Loucy (cell line): ENCODE measurements around the gene CERS5.

Experiments used
- H2AFZ ChIP-seq: fragments of 200-600 bp; sonication (generic); 2 replicates; pipeline ENCODE4 v1.6.0; 2016; ENCODE audit warnings: antibody characterized with exemption, mild to moderate bottlenecking, low read length, moderate library complexity
- H3F3A ChIP-seq: fragments of 200-600 bp; 2 replicates; pipeline ENCODE4 v1.6.0; 2016; ENCODE audit warnings: antibody characterized with exemption, low read depth, mild to moderate bottlenecking
- H3K27me3 ChIP-seq: fragments of 200-600 bp; sonication (generic); 2 replicates; pipeline ENCODE4 v1.6.1; 2014; ENCODE audit warnings: low read length, mild to moderate bottlenecking; ENCODE audit not compliant: insufficient read depth, poor library complexity, severe bottlenecking
- H3K36me3 ChIP-seq: fragments of 200-600 bp; sonication (generic); 2 replicates; pipeline ENCODE4 v1.6.1; 2016; ENCODE audit warnings: low read length; ENCODE audit not compliant: insufficient read depth
- H3K4me1 ChIP-seq: fragments of 200-600 bp; sonication (generic); 2 replicates; pipeline ENCODE4 v1.5.1; 2014; ENCODE audit warnings: low read length, mild to moderate bottlenecking; ENCODE audit not compliant: insufficient read depth, poor library complexity, severe bottlenecking
- H3K4me2 ChIP-seq: fragments of 200-600 bp; sonication (generic); 2 replicates; pipeline ENCODE4 v1.6.0; 2014; ENCODE audit warnings: antibody characterized with exemption, low read length, low read depth, mild to moderate bottlenecking; ENCODE audit not compliant: poor library complexity, severe bottlenecking
- H3K4me3 ChIP-seq: fragments of 200-600 bp; sonication (generic); 2 replicates; pipeline ENCODE4 v1.5.1; 2014; ENCODE audit warnings: low read length, mild to moderate bottlenecking, mixed read lengths; ENCODE audit not compliant: poor library complexity, severe bottlenecking
- H3K79me2 ChIP-seq: fragments of 200-600 bp; sonication (generic); 2 replicates; pipeline ENCODE4 v1.6.1; 2014; ENCODE audit warnings: low read length; ENCODE audit not compliant: insufficient read depth
- H3K9ac ChIP-seq: fragments of 200-600 bp; sonication (generic); 2 replicates; pipeline ENCODE4 v1.6.0; 2014; ENCODE audit warnings: mild to moderate bottlenecking, low read depth, low read length, moderate library complexity; ENCODE audit not compliant: poor library complexity, severe bottlenecking
- H3K9me2 ChIP-seq: fragments of 200-600 bp; sonication (generic); replicated peaks from 2 replicates; pipeline ENCODE4 v1.6.1; 2016; ENCODE audit warnings: low read depth, low read length, mixed read lengths
- H3K9me3 ChIP-seq: fragments of 200-600 bp; sonication (generic); 2 replicates; pipeline ENCODE4 v1.6.1; 2014; ENCODE audit warnings: mild to moderate bottlenecking, antibody characterized with exemption, low read length, low read depth; ENCODE audit not compliant: insufficient read depth
- H4K20me1 ChIP-seq: fragments of 200-600 bp; sonication (generic); 2 replicates; pipeline ENCODE4 v1.6.0; 2014; ENCODE audit warnings: antibody characterized with exemption, low read length, mild to moderate bottlenecking; ENCODE audit not compliant: insufficient read depth, poor library complexity, severe bottlenecking
- CTCF ChIP-seq: fragments of 200-600 bp; sonication (generic); conservative IDR thresholded peaks from 2 replicates; pipeline ENCODE4 v1.5.1; 2014; ENCODE audit warnings: mild to moderate bottlenecking, antibody characterized with exemption, low read length
- EZH2phosphoT487 ChIP-seq: fragments of 200-600 bp; IDR thresholded peaks from 2 replicates; pipeline ENCODE4 v1.6.1; 2018; ENCODE audit warnings: antibody characterized with exemption, mild to moderate bottlenecking, moderate library complexity, borderline replicate concordance

Gene CERS5

GRCh38 chr12:50083301-50083700, 83.9 kb downstream of the CERS5 start:
- Histone ChIP-seq H3K9me2 (no peaks in the 10 kb centered on the region), H3K9ac (no peak overlapping the region), H3K4me2 (no peak overlapping the region), H3F3A (peaks cover 19% of the 10 kb centered on the region), H3K9me3 (no peaks in the 10 kb centered on the region), H3K27me3 (no peaks in the 10 kb centered on the region), H3K36me3 (peaks cover 6% of the 10 kb centered on the region; the same call in 1 of the 2 replicates), H4K20me1 (peaks cover 16% of the 10 kb centered on the region), H2AFZ (no peak overlapping the region), H3K4me3 (no peak overlapping the region), H3K79me2 (peaks cover 27% of the 10 kb centered on the region), H3K4me1 (peaks cover 24% of the 10 kb centered on the region)
- no peak for TF ChIP-seq EZH2phosphoT487
- TF ChIP-seq CTCF, result no peak

DNA sequence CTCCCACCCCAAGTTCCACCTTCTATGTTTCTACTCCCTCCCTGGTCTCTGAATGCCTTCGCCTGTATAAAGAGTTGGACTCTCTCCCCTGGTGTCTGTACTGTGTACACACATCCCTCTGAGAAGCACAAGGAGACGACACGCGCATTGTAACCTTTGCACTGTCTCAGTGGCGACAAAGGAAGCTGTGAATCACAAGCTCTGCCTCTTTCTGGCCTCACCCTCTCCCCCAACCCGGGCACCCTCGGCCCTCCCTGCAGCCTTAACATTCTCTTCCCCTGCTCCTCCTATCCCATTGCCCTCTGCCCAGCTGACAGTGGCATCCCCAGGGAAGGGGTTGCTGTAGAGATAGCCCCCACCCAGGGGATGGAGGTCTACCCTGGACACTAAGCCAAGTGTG, 84.5 kb downstream of the CERS5 start:
- H3K4me3 ChIP-seq, result no peak overlapping the region
- peaks cover 6% of the 10 kb centered on the region; the same call in 1 of the 2 replicates for H3K36me3 ChIP-seq
- TF ChIP-seq EZH2phosphoT487 (no peak), CTCF (no peak)
- H3F3A ChIP-seq, result peaks cover 17% of the 10 kb centered on the region
- peaks cover 19% of the 10 kb centered on the region for H3K4me1 ChIP-seq
- no peak overlapping the region for H2AFZ ChIP-seq
- H3K27me3 ChIP-seq, result no peaks in the 10 kb centered on the region
- no peak overlapping the region for H3K9ac ChIP-seq
- no peaks in the 10 kb centered on the region for H3K9me3 ChIP-seq
- peaks cover 27% of the 10 kb centered on the region for H3K79me2 ChIP-seq
- peaks cover 15% of the 10 kb centered on the region for H4K20me1 ChIP-seq
- no peaks in the 10 kb centered on the region for H3K9me2 ChIP-seq
- no peak overlapping the region for H3K4me2 ChIP-seq

DNA sequence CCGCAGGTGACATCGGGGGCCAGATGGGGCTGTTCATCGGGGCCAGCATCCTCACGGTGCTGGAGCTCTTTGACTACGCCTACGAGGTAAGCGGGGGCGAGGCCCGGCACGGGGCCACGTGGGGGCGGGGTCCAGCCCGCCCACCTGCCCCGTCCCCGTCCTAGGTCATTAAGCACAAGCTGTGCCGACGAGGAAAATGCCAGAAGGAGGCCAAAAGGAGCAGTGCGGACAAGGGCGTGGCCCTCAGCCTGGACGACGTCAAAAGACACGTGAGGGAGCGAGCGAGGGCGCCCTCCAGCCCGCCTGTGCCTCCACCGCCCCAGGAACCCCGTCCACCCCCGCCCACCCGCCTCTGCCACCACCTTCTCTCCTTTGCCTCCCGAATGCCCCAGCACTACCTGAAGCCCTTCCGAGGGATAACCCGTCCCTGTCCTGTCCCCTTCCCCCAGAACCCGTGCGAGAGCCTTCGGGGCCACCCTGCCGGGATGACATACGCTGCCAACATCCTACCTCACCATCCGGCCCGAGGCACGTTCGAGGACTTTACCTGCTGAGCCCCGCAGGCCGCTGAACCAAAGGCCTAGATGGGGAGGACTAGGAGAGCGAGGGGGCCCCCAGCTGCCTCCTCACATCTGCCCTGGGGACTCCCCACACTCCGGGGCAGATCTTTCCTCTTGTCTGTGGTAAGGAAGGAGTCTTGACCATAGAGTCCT, 85.9 kb downstream of the CERS5 start:
- Histone ChIP-seq H3K9ac (no peak overlapping the region), H3K4me2 (no peak overlapping the region), H3K4me1 (peaks cover 7% of the 10 kb centered on the region), H3F3A (peaks cover 7% of the 10 kb centered on the region), H2AFZ (no peak overlapping the region), H3K36me3 (no peaks in the 10 kb centered on the region), H3K27me3 (no peaks in the 10 kb centered on the region), H3K9me2 (no peaks in the 10 kb centered on the region), H4K20me1 (peaks cover 7% of the 10 kb centered on the region), H3K9me3 (no peaks in the 10 kb centered on the region), H3K4me3 (no peak overlapping the region), H3K79me2 (peaks cover 17% of the 10 kb centered on the region)
- TF ChIP-seq CTCF (no peak), EZH2phosphoT487 (no peak)
